Activated T-cell treated with anti-CD3 and anti-CD28 coated beads for 24 hours (primary cell): ENCODE results near the gene TAF11L14.
"Not testable (repeated sequence)": the region's sequence is repeated elsewhere in the genome, so short reads cannot be mapped to it uniquely, and the experiment has no call there.

ENCODE experiments used
- DNase-seq: peaks from one replicate; pipeline ENCODE4 v3.0.0-alpha.2; 2020; ENCODE audit warnings: low read depth

Gene TAF11L14

DNA sequence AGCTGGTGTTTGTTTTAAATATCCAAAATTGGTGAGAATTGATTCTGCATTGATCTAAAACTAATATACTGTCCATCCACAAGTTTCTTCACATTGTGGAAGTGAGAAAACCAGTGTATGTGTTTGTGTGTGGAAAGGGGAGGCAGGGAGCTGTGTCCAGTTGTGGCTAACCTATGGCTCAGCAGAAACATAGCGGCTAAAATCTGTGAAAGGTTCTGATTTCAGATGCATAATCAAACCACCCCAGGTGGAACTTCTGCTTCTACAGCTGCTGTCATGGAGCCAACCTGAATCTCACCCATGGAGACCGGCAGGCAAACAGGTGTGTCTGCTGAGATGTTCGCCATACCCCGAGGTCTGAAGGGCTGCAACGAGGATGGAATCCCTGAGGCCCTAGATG, at the start of gene TAF11L14:
Gene TAF11L14, plus strand, starts transcription at position 301 of the 400 bp plus-strand sequence.
- DNase-seq = no peak

- DNase-seq = not testable (repeated sequence)
Observed at GRCh38 chr5:17585658-17586057, 48.6 kb upstream of the TAF11L14 start, which contains the start of gene TAF11L7. Gene TAF11L7, minus strand, starts transcription at chr5:17585758.

DNA sequence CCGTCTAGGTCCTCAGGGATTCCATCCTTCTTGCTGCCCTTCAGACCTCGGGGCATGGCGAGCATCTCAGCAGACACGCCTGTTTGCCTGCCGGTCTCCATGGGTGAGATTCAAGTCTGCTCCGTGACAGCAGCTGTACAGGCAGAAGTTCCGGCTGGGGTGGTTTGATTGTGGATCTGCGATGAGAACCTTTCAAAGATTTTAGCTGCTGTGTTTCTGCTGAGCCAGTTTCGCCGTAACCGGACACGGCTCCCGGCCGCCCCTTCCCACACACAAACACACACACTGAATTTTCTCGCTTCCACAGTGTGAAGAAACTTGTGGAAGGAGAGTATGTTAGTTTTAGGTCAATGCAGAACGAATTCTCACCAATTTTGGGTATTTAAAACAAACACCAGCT, 43.4 kb upstream of the TAF11L14 start, which contains the start of gene TAF11L8:
Gene TAF11L8, minus strand, starts transcription at position 101 of the 400 bp plus-strand sequence.
- not testable (repeated sequence) for DNase-seq

DNA sequence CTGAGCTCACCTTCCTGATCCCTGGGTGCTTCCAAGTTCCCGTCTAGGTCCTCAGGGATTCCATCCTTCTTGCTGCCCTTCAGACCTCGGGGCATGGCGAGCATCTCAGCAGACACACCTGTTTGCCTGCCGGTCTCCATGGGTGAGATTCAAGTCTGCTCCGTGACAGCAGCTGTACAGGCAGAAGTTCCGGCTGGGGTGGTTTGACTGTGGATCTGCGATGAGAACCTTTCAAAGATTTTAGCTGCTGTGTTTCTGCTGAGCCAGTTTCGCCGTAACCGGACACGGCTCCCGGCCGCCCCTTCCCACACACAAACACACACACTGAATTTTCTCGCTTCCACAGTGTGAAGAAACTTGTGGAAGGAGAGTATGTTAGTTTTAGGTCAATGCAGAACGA, 40.0 kb upstream of the TAF11L14 start, which contains the start of gene TAF11L9:
Gene TAF11L9, minus strand, starts transcription at position 140 of the 400 bp plus-strand sequence.
- not testable (repeated sequence) for DNase-seq

GRCh38 chr5:17597728-17598127, 36.5 kb upstream of the TAF11L14 start, which contains the start of gene TAF11L10:
Gene TAF11L10, minus strand, starts transcription at chr5:17597828.
- not testable (repeated sequence) for DNase-seq

DNA sequence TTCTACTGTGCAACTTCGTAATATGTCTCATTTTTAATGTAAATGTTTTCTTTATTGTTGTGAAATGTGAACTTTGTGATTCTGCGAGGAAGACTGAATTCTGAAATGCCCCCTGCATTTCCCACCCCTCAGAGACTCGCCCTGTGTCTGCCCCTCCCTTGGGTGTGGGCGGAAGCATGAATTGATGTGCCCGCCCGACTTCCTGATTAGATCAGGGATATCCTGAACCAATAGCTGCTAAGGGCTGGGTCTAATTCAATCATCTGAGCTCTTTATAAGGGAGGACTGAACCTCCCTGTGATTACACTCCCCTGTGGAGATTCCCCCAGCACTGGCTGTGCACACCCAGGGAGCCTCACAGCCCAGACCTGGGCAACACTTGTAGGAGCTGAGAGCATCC, 30.4 kb upstream of the TAF11L14 start, which contains the start of gene TAF11L11:
Gene TAF11L11, plus strand, starts transcription at position 304 of the 400 bp plus-strand sequence.
- not testable (repeated sequence) for DNase-seq

- no peak for DNase-seq
Observed at GRCh38 chr5:17604951-17605350, 29.3 kb upstream of the TAF11L14 start.

DNA sequence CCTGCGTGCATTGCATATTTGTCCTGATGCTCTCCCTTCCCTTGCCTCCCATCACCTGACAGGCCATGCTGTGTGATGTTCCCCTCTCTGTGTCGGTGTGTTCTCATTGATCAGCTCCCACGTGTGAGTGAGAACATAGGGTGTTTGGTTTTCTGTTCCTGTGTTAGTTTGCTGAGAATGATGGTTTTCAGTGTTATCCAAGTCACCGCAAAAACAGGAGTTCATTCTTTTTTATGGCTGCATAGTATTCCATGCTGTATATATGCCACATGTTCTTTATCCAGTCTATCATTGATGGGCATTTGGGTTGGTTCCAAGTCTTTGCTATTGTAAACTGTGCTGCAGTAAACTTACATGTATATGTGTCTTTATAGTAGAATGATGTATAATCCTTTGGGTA, 26.8 kb upstream of the TAF11L14 start:
- DNase-seq = not testable (repeated sequence)

DNA sequence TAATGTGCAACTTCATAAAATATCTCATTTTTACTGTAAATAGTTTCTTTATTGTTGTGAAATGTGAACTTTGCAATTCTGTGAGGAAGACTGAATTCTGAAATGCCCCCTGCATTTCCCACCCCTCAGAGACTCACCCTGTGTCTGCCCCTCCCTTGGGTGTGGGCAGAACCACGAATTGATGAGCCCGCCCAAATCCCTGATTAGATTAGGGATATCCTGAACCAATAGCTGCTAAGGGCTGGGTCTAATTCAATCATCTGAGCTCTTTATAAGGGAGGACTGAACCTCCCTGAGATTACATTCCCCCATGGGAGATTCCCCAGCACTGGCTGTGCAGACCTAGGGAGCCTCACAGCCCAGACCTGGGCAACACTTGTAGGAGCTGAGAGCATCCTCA, 24.2 kb upstream of the TAF11L14 start, which contains the start of gene TAF11L12:
Gene TAF11L12, plus strand, starts transcription at position 301 of the 400 bp plus-strand sequence.
- DNase-seq = not testable (repeated sequence)

DNA sequence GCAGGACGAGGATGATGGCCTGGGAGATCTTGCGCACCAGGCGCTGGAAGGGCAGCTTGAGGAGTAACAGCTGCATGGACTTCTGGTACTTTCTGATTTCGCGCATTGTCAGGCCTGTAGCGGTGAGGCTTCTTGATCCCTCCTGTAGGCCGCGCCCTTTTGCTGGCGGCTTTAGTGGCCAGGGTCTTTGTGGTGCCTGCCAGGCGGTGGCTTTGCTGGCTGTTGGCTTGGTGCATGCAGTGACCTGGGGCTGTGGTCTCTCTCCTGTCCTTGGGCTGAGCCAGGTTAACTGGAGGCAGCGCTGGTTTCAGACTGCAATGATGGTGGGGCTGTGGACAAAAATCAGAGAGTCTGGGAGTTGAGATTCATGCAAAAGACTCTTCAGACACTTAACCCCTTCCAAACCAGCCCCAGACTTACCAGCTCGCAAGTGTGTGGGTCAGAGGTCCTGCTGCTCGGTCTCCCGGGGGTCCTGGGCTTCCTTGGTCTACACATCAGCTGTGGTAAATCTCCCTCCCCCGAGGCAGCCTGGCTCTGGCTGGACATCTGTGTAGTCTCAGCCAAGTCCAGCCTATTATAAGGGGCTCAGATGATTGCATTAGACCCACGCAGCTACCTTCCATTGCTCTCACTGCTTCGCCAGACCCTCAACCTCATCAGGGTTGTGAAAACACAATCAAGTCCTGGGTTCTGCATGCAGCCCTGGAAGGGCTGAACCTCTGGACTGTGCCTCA, 19.2 kb upstream of the TAF11L14 start:
- no peak for DNase-seq

- no peak for DNase-seq
Observed at GRCh38 chr5:17619354-17619753, 14.9 kb upstream of the TAF11L14 start.

GRCh38 chr5:17620627-17621026, 13.6 kb upstream of the TAF11L14 start:
- DNase-seq = no peak

DNA sequence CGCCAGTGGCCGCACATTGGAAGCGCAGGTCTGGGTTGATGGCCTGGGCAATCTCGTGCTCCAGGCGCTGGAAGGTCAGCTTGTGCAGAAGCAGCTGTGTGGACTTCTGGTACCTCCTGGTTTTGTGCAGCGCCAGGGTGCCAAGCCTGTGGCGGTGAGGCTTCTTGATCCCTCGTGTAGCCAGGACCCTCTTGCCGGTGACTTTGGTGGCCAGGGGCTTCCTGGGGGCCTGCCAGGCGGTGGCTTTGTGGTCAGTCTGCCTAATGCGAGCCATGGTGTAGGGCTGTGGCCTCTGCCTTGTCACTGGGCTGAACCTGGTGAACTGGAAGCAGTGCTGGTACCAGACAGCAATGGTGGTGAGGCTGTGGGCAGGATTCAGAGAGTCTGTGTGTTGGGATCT, 8.6 kb upstream of the TAF11L14 start:
- DNase-seq = no peak

GRCh38 chr5:17631788-17632187, 2.5 kb upstream of the TAF11L14 start, which contains the start of gene TAF11L13:
Gene TAF11L13, plus strand, starts transcription at chr5:17632088.
- not testable (repeated sequence) for DNase-seq

GRCh38 chr5:17649232-17649631, 15.0 kb downstream of the TAF11L14 start:
- not testable (repeated sequence) for DNase-seq

DNA sequence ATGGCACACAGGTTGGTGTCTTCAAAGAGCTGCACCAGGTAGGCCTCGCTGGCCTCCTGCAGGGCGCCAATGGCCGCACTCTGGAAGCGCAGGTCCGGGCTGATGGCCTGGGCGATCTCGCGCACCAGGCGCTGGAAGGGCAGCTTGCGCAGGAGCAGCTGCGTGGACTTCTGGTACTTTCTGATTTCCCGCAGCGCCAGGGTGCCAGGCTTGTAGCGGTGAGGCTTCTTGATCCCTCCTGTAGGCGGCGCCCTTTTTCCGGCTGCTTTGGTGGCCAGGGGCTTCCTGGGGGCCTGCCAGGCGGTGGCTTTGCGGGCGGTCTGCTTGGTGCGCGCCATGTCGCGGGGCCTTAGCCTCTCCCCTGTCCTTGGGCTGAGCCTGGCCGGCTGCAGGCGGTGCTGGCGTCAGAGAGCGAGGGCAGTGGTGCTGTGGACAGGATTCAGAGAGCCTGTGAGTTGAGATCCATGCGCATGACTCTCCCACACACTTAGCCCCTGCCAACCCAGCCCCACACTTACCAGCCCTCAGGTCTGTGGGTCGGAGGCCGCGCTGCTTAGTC, 21.0 kb downstream of the TAF11L14 start:
- DNase-seq = not testable (repeated sequence)

DNA sequence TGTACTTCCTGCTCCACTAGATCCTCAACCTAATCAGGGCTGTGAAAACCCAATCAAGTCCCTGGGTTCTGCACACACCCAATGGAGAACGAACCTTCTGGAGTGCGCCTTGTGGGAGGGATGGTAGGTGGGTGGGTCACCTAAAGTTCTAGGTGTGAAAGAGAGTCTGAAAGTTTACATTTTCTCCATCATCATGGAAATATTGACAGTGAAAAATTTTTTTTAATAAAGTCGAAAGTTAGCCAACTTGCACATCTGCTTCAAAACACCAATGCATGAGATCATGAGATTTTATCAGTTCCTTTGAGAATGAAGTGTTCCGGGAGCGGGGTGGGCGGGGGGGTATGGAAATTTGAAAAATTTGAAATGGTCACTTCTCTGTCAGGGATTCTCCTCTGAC, 21.7 kb downstream of the TAF11L14 start:
- DNase-seq = no peak

- no peak for DNase-seq
Observed at GRCh38 chr5:17663182-17663581, 28.9 kb downstream of the TAF11L14 start.

DNA sequence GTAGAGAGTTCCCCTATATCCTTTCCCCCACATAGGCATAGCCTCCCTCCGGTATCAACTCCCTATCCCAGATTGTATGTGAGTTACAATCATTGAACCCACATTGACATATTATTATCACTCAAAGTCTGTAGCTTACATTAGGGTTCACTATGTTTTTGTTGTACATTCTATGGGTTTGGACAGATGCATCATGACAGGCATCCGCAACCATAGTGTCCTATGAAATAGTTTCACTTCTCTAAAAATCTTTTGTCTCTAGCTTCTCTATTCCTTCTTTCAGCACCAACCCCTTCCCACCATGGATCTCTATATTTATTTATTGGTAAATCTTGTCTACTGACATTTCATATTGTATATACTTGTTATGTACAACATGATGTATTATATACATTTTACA, 31.6 kb downstream of the TAF11L14 start:
- DNase-seq = no peak

- DNase-seq = no peak
Observed at GRCh38 chr5:17666726-17667235, 32.5 kb downstream of the TAF11L14 start.

DNA sequence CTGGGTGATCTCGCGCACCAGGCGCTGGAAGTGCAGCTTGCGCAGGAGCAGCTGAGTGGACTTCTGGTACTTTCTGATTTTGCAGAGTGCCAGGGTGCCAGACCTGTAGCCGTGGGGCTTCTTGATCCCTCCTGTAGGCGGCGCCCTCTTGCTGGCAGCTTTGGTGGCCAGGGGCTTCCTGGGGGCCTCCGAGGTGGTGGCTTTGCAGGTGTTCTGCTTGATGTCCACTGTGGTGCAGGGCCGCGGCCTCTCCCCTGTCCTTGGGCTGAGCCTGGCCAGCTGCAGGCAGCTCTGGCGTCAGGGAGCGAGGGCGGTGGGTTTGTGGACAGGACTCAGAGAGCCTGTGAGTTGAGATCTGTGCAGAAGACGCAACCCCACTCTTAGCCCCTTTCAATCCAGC, 36.1 kb downstream of the TAF11L14 start:
- no peak for DNase-seq

- no peak for DNase-seq
Observed at GRCh38 chr5:17678751-17679324, 44.6 kb downstream of the TAF11L14 start.
